HepG2 (cell line): ENCODE measurements around the gene PLCB1. TPM values are rescaled to one million over a fixed set of nuclear protein-coding genes. Genes with fewer than 3 reads are reported as not detected.

Source experiments
- CBX5 ChIP-seq: sonication (generic); formaldehyde crosslinking; IDR thresholded peaks from 2 replicates; pipeline ENCODE4 v1.4.0; 2020; ENCODE audit warnings: missing genetic modification reagents, borderline replicate concordance
- HHEX ChIP-seq: IDR thresholded peaks from 2 replicates; pipeline ENCODE4 v1.6.1; 2016; ENCODE audit warnings: control low read depth
- NFE2L1 ChIP-seq: sonication (generic); formaldehyde crosslinking; IDR thresholded peaks from 2 replicates; pipeline ENCODE4 v1.4.0; 2020; ENCODE audit warnings: missing genetic modification reagents, mild to moderate bottlenecking, borderline replicate concordance
- NR2F1 ChIP-seq, 2 experiments: fragments of 450-650 bp in 1 of 2; formaldehyde crosslinking in 1 of 2; IDR thresholded peaks; 2 replicates each; pipeline versions ENCODE4 v1.5.0 to v1.6.1; 2016 to 2020; ENCODE audit warnings: mild to moderate bottlenecking in 1 of 2, missing compliant biosample characterization in 1 of 2, missing genetic modification reagents in 1 of 2, moderate library complexity in 1 of 2
- PCBP2 ChIP-seq: fragments of 200-400 bp; formaldehyde crosslinking; optimal IDR thresholded peaks from 2 replicates; pipeline ENCODE3; 2018; ENCODE audit warnings: low read length, low read depth; ENCODE audit not compliant: poor library complexity, severe bottlenecking
- RARG ChIP-seq: sonication (generic); formaldehyde crosslinking; IDR thresholded peaks from 2 replicates; pipeline ENCODE4 v1.4.0; 2020; ENCODE audit warnings: low read depth, mild to moderate bottlenecking, missing genetic modification reagents
- RFXANK ChIP-seq: IDR thresholded peaks from 2 replicates; pipeline ENCODE4 v1.6.1; 2016
- SIX4 ChIP-seq: sonication (generic); formaldehyde crosslinking; IDR thresholded peaks from 2 replicates; pipeline ENCODE4 v1.4.0; 2020; ENCODE audit warnings: missing genetic modification reagents
- SOX6 ChIP-seq, 2 experiments: fragments of 450-650 bp in 1 of 2; sonication (generic) in 1 of 2; formaldehyde crosslinking in 1 of 2; IDR thresholded peaks; 2 replicates each; pipeline versions ENCODE4 v1.4.0 to v1.6.1; 2017 to 2020; ENCODE audit warnings: antibody characterized with exemption in 1 of 2, mild to moderate bottlenecking in 1 of 2, missing genetic modification reagents in 1 of 2
- SUZ12 ChIP-seq: fragments of 150-350 bp; IDR thresholded peaks from 2 replicates; pipeline ENCODE4 v1.6.1; 2014; ENCODE audit warnings: low read depth, low read length
- U2AF1 ChIP-seq: fragments of 200-400 bp; formaldehyde crosslinking; optimal IDR thresholded peaks from 2 replicates; pipeline ENCODE3; 2017; ENCODE audit warnings: mild to moderate bottlenecking, low read depth, low read length
- ZBTB38 ChIP-seq: sonication (generic); formaldehyde crosslinking; IDR thresholded peaks from 2 replicates; pipeline ENCODE4 v1.5.1; 2020; ENCODE audit warnings: mild to moderate bottlenecking, missing genetic modification reagents
- ZFX ChIP-seq: sonication (generic); formaldehyde crosslinking; IDR thresholded peaks from 2 replicates; pipeline ENCODE4 v1.4.0; 2020; ENCODE audit warnings: mild to moderate bottlenecking, low read depth, missing genetic modification reagents, moderate library complexity
- ZNF260 ChIP-seq: sonication (generic); formaldehyde crosslinking; IDR thresholded peaks from 2 replicates; pipeline ENCODE4 v1.4.0; 2020; ENCODE audit warnings: missing genetic modification reagents, low read depth, mild to moderate bottlenecking, borderline replicate concordance
- ZNF432 ChIP-seq: sonication (generic); formaldehyde crosslinking; IDR thresholded peaks from 2 replicates; pipeline ENCODE4 v1.5.0; 2020; ENCODE audit warnings: missing genetic modification reagents, mild to moderate bottlenecking, borderline replicate concordance
- ZNF766 ChIP-seq: sonication (generic); formaldehyde crosslinking; IDR thresholded peaks from 2 replicates; pipeline ENCODE4 v1.5.0; 2020; ENCODE audit warnings: missing genetic modification reagents, borderline replicate concordance
- ZNF777 ChIP-seq: sonication (generic); formaldehyde crosslinking; IDR thresholded peaks from 2 replicates; pipeline ENCODE4 v1.4.0; 2020; ENCODE audit warnings: missing genetic modification reagents
- polyA plus RNA-seq, 8 experiments: library from polyadenylated mRNA; depleted of rRNA in 3 of 8; stranded (reverse) in 7 of 8; unstranded in 1 of 8; fragments of >200 nt; fragmentation: Illumina TruSeq in 4 of 8; extraction: Trizol in 4 of 8; gene quantifications; 2 replicates each; pipeline versions ENCODE4 v1.2.1 to v1.2.3, GENCODE V29; 2011 to 2016; ENCODE audit warnings: low read depth in 4 of 8, missing spikeins in 1 of 8, mixed read lengths in 1 of 8; ENCODE audit not compliant: insufficient read depth in 1 of 8
- total RNA-seq, 5 experiments: library from RNA; depleted of rRNA; stranded (reverse); fragments of >200 nt; fragmentation: Illumina TruSeq; extraction: Trizol; gene quantifications; 2 replicates each; pipeline ENCODE4 v1.2.3, GENCODE V29; 2016; ENCODE audit warnings: low read depth in 1 of 5
- TF ChIP-seq, protein P1 (sequence below): sonication (generic); formaldehyde crosslinking; IDR thresholded peaks from 2 replicates; pipeline ENCODE4 v1.8.1; 2023; ENCODE audit warnings: missing genetic modification reagents, inconsistent platforms, borderline replicate concordance
- TF ChIP-seq, protein P2 (sequence below): sonication (generic); formaldehyde crosslinking; IDR thresholded peaks from 2 replicates; pipeline ENCODE4 v1.5.0; 2020; ENCODE audit warnings: mild to moderate bottlenecking, missing genetic modification reagents, moderate library complexity
- TF ChIP-seq, protein P3 (sequence below): sonication (generic); formaldehyde crosslinking; IDR thresholded peaks from 2 replicates; pipeline ENCODE4 v1.8.1; 2022; ENCODE audit warnings: mild to moderate bottlenecking, missing genetic modification reagents
- TF ChIP-seq, protein P4 (sequence below): IDR thresholded peaks from 2 replicates; pipeline ENCODE4 v1.6.1; 2016; ENCODE audit warnings: missing compliant biosample characterization, missing genetic modification reagents, borderline replicate concordance
- TF ChIP-seq, protein P5 (sequence below): fragments of 450-650 bp; IDR thresholded peaks from 2 replicates; pipeline ENCODE4 v1.6.1; 2017; ENCODE audit warnings: mild to moderate bottlenecking

PLCB1 gene
- total and polyA plus RNA-seq, 2 of the 13 experiments (the other 11 are each of a cell fraction or from before 2014, with no cell fraction given): 42.4 to 55.9 TPM

DNA sequence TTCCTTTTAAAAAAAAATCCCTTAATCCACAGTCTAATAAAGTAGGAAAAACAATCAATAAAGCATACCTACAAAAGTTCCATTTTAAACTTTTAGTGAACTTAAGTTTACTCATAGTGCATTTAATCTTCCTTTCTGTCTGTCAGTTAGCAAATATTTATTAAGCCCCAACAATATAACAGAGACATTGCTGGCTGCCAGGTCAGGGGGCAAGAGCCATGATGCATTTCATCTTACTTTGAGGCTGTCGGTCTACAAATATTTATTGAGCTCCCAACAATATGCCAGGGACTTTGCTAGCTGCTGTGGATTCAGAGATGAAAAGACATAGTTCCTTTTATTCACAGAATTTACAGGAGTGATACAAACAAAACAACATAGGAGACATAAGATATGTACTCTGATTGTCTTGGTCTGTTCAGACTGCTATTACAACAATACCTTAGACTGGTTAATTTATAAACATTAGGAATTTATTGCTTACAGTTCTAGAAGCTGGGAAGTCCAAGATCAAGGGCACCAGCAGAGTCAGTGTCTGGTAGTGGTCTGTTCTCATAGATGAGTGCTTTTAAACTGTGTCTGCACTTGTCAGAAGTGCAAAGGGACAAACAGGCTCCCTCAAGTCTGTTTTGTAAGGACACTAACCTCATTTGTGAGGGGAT is 118.6 kb downstream of the PLCB1 start (continued):
- TF ChIP-seq, protein P1, sequence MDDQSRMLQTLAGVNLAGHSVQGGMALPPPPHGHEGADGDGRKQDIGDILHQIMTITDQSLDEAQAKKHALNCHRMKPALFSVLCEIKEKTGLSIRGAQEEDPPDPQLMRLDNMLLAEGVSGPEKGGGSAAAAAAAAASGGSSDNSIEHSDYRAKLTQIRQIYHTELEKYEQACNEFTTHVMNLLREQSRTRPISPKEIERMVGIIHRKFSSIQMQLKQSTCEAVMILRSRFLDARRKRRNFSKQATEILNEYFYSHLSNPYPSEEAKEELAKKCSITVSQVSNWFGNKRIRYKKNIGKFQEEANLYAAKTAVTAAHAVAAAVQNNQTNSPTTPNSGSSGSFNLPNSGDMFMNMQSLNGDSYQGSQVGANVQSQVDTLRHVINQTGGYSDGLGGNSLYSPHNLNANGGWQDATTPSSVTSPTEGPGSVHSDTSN (CRISPR knock-in tag): no peak
- TF ChIP-seq, protein P2, sequence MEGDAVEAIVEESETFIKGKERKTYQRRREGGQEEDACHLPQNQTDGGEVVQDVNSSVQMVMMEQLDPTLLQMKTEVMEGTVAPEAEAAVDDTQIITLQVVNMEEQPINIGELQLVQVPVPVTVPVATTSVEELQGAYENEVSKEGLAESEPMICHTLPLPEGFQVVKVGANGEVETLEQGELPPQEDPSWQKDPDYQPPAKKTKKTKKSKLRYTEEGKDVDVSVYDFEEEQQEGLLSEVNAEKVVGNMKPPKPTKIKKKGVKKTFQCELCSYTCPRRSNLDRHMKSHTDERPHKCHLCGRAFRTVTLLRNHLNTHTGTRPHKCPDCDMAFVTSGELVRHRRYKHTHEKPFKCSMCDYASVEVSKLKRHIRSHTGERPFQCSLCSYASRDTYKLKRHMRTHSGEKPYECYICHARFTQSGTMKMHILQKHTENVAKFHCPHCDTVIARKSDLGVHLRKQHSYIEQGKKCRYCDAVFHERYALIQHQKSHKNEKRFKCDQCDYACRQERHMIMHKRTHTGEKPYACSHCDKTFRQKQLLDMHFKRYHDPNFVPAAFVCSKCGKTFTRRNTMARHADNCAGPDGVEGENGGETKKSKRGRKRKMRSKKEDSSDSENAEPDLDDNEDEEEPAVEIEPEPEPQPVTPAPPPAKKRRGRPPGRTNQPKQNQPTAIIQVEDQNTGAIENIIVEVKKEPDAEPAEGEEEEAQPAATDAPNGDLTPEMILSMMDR: no peak
- peak; percentile 90; the same call in 1 of the 2 replicates for TF ChIP-seq RFXANK (CRISPR knock-in tag)
- TF ChIP-seq ZNF766 (CRISPR knock-in tag): no peak
- TF ChIP-seq, protein P3, sequence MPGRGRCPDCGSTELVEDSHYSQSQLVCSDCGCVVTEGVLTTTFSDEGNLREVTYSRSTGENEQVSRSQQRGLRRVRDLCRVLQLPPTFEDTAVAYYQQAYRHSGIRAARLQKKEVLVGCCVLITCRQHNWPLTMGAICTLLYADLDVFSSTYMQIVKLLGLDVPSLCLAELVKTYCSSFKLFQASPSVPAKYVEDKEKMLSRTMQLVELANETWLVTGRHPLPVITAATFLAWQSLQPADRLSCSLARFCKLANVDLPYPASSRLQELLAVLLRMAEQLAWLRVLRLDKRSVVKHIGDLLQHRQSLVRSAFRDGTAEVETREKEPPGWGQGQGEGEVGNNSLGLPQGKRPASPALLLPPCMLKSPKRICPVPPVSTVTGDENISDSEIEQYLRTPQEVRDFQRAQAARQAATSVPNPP: peak; percentile 86
- TF ChIP-seq, protein P4, sequence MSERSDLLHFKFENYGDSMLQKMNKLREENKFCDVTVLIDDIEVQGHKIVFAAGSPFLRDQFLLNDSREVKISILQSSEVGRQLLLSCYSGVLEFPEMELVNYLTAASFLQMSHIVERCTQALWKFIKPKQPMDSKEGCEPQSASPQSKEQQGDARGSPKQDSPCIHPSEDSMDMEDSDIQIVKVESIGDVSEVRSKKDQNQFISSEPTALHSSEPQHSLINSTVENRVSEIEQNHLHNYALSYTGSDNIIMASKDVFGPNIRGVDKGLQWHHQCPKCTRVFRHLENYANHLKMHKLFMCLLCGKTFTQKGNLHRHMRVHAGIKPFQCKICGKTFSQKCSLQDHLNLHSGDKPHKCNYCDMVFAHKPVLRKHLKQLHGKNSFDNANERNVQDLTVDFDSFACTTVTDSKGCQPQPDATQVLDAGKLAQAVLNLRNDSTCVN: no peak
- TF ChIP-seq ZNF777 (CRISPR knock-in tag): no peak
- peak; percentile 97 for TF ChIP-seq HHEX (CRISPR knock-in tag)
- no peak for TF ChIP-seq ZBTB38 (CRISPR knock-in tag)
- no peak for TF ChIP-seq ZNF260 (CRISPR knock-in tag)
- no peak for TF ChIP-seq U2AF1
- no peak for TF ChIP-seq PCBP2
- 0 out of 2 replicates have a peak, but pooled peaks have one; percentile 88 for TF ChIP-seq RARG (CRISPR knock-in tag)
- TF ChIP-seq SUZ12: no peak
- TF ChIP-seq ZFX (CRISPR knock-in tag): peak; percentile 34; the same call in 1 of the 2 replicates
- TF ChIP-seq, protein P5, sequence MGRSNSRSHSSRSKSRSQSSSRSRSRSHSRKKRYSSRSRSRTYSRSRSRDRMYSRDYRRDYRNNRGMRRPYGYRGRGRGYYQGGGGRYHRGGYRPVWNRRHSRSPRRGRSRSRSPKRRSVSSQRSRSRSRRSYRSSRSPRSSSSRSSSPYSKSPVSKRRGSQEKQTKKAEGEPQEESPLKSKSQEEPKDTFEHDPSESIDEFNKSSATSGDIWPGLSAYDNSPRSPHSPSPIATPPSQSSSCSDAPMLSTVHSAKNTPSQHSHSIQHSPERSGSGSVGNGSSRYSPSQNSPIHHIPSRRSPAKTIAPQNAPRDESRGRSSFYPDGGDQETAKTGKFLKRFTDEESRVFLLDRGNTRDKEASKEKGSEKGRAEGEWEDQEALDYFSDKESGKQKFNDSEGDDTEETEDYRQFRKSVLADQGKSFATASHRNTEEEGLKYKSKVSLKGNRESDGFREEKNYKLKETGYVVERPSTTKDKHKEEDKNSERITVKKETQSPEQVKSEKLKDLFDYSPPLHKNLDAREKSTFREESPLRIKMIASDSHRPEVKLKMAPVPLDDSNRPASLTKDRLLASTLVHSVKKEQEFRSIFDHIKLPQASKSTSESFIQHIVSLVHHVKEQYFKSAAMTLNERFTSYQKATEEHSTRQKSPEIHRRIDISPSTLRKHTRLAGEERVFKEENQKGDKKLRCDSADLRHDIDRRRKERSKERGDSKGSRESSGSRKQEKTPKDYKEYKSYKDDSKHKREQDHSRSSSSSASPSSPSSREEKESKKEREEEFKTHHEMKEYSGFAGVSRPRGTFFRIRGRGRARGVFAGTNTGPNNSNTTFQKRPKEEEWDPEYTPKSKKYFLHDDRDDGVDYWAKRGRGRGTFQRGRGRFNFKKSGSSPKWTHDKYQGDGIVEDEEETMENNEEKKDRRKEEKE: no peak
- TF ChIP-seq SIX4 (CRISPR knock-in tag): peak; percentile 90
- peak; percentile 69; the same call in 1 of the 2 replicates for TF ChIP-seq CBX5 (CRISPR knock-in tag)
- TF ChIP-seq NR2F1 (CRISPR knock-in tag; IDR thresholded peaks at IDR 0.05): peak; percentile 95 to 100
- no peak for TF ChIP-seq SOX6 (IDR thresholded peaks at IDR 0.05)
- peak; percentile 100 for TF ChIP-seq SOX6 (CRISPR knock-in tag; IDR thresholded peaks at IDR 0.05)
- TF ChIP-seq NFE2L1: no peak
- no peak for TF ChIP-seq ZNF432 (CRISPR knock-in tag)
